Body of pancreas (tissue), 4 donors: ENCODE data around the gene PPP1R12A.

Experiments used
- POLR2A ChIP-seq, 3 donors: fragments of 450-650 bp; IDR thresholded peaks; one replicate each; pipeline ENCODE4 v1.6.1; 2016; ENCODE audit warnings: antibody characterized with exemption in 3 of 3, mild to moderate bottlenecking in 2 of 3
- TF ChIP-seq, protein P1 (sequence below), 7 experiments: fragments of 450-650 bp in 4 of 7; fragments of 200-600 bp in 3 of 7; sonication (generic) in 3 of 7; IDR thresholded peaks; one replicate each; pipeline ENCODE4 v1.5.1; 2016 to 2019; ENCODE audit warnings: antibody characterized with exemption in 7 of 7

- TF ChIP-seq, protein P1, sequence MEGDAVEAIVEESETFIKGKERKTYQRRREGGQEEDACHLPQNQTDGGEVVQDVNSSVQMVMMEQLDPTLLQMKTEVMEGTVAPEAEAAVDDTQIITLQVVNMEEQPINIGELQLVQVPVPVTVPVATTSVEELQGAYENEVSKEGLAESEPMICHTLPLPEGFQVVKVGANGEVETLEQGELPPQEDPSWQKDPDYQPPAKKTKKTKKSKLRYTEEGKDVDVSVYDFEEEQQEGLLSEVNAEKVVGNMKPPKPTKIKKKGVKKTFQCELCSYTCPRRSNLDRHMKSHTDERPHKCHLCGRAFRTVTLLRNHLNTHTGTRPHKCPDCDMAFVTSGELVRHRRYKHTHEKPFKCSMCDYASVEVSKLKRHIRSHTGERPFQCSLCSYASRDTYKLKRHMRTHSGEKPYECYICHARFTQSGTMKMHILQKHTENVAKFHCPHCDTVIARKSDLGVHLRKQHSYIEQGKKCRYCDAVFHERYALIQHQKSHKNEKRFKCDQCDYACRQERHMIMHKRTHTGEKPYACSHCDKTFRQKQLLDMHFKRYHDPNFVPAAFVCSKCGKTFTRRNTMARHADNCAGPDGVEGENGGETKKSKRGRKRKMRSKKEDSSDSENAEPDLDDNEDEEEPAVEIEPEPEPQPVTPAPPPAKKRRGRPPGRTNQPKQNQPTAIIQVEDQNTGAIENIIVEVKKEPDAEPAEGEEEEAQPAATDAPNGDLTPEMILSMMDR (IDR thresholded peaks at IDR 0.05), result no peak
- TF ChIP-seq POLR2A (IDR thresholded peaks at IDR 0.05), result no peak
Measured at GRCh38 chr12:79925492-79925891, 9.4 kb downstream of the PPP1R12A start.
